ENCODE measurements around the gene SYT7. TPM values are rescaled to one million over a fixed set of nuclear protein-coding genes. Genes with fewer than 3 reads are reported as not detected.
"Not testable (repeated sequence)": the region's sequence is repeated elsewhere in the genome, so short reads cannot be mapped to it uniquely, and the experiment has no call there.

The SYT7 gene
- polyA plus RNA-seq, 1 experiment, result 0.04 TPM

GRCh38 chr11:61619471-61620226 lies 38.8 kb upstream of the SYT7 start:
- POLR2A ChIA-PET, result no interaction called here
- no peak for DNase-seq (ENCODE audit: low read depth)
- H3K36me3 ChIP-seq (ENCODE audit: control insufficient read depth, insufficient read depth, low read length), result no peaks in the 10 kb centered on the region
- no peak overlapping the region for H3K4me3 ChIP-seq (ENCODE audit: low read depth, low read length)
- CTCF ChIA-PET, result interaction anchor here (1.7 to 2.1 kb wide), 2 partner anchors 8 to 103 kb away, joined by 4 to 8 read pairs; no protein-coding TSS in a partner anchor
- TF ChIP-seq CTCF (IDR thresholded peaks at IDR 0.05; ENCODE audit: insufficient read depth, low read depth, low read length), result no peak
- peaks cover 10% of the 10 kb centered on the region for H3K27me3 ChIP-seq (ENCODE audit: control insufficient read depth, insufficient read depth, low read length)

- no peak overlapping the region for H3K4me3 ChIP-seq (ENCODE audit: low read depth, low read length)
- TF ChIP-seq CTCF (IDR thresholded peaks at IDR 0.05; ENCODE audit: insufficient read depth, low read depth, low read length), result no peak
- ChIA-PET POLR2A (no interaction called here), CTCF (interaction anchor here (1.7 to 2.1 kb wide), 2 partner anchors 9 to 102 kb away, joined by 4 to 8 read pairs; no protein-coding TSS in a partner anchor)
- no peaks in the 10 kb centered on the region for H3K36me3 ChIP-seq (ENCODE audit: control insufficient read depth, insufficient read depth, low read length)
- no peak for DNase-seq (ENCODE audit: low read depth)
- H3K27me3 ChIP-seq (ENCODE audit: control insufficient read depth, insufficient read depth, low read length), result peaks cover 10% of the 10 kb centered on the region
Observed at GRCh38 chr11:61618978-61619377, 38.1 kb upstream of the SYT7 start.

GRCh38 chr11:61617515-61617914 lies 36.6 kb upstream of the SYT7 start:
- TF ChIP-seq CTCF (IDR thresholded peaks at IDR 0.05; ENCODE audit: insufficient read depth, low read depth, low read length), result 0 out of 2 replicates have a peak, but pooled peaks have one; percentile 7
- Histone ChIP-seq H3K36me3 (ENCODE audit: control insufficient read depth, insufficient read depth, low read length) (no peaks in the 10 kb centered on the region), H3K27me3 (ENCODE audit: control insufficient read depth, insufficient read depth, low read length) (peaks cover 13% of the 10 kb centered on the region), H3K4me3 (ENCODE audit: low read depth, low read length) (no peak overlapping the region)
- no peak for DNase-seq (ENCODE audit: low read depth)
- ChIA-PET POLR2A (no interaction called here), CTCF (no interaction called here)

- Histone ChIP-seq H3K4me3 (ENCODE audit: low read depth, low read length) (no peak overlapping the region), H3K27me3 (ENCODE audit: control insufficient read depth, insufficient read depth, low read length) (peaks cover 13% of the 10 kb centered on the region), H3K36me3 (ENCODE audit: control insufficient read depth, insufficient read depth, low read length) (no peaks in the 10 kb centered on the region)
- CTCF ChIA-PET, result interaction anchor here (0.8 to 1.6 kb wide), 7 partner anchors 11 to 170 kb away, joined by 3 to 4 read pairs (median 4); no protein-coding TSS in a partner anchor
- DNase-seq (ENCODE audit: low read depth), result no peak
- POLR2A ChIA-PET, result no interaction called here
- no peak for TF ChIP-seq CTCF (IDR thresholded peaks at IDR 0.05; ENCODE audit: insufficient read depth, low read depth, low read length)
Observed at GRCh38 chr11:61616434-61616833, 35.6 kb upstream of the SYT7 start.

- DNase-seq (ENCODE audit: low read depth); H3K36me3 ChIP-seq (ENCODE audit: control insufficient read depth, insufficient read depth, low read length); H3K4me3 ChIP-seq (ENCODE audit: low read depth, low read length); POLR2A ChIA-PET: not testable (repeated sequence)
- CTCF ChIA-PET, result interaction anchor here (1.3 to 2.4 kb wide), 2 partner anchors 13 to 179 kb away, joined by 3 to 8 read pairs; no protein-coding TSS in a partner anchor
- peaks cover 16% of the 10 kb centered on the region for H3K27me3 ChIP-seq (ENCODE audit: control insufficient read depth, insufficient read depth, low read length)
Observed at GRCh38 chr11:61614782-61615181, 33.9 kb upstream of the SYT7 start.

All from BJ (cell line).